Stimulated activated naive CD8-positive, alpha-beta T cell treated with anti-CD3 and anti-CD28 coated beads, Interleukin-15, amount 100 ng/mL, for 72 hours (primary cell): ENCODE data around the gene NRDC.
A peak's percentile ranks its signal among the peaks of the same experiment; 100 is the strongest.

Source experiments
- ATAC-seq: fragments of 150-1000 bp; cut with Tn5 transposase; 2 replicates; pipeline ENCODE4 v1.10.0; 2021; ENCODE audit warnings: mild to moderate bottlenecking, moderate library complexity
- DNase-seq, 2 donors: peaks; one replicate each; pipeline ENCODE4 v3.0.0; 2021 to 2022
- H3K27ac Mint-ChIP-seq, 2 donors: one replicate each; pipeline ENCODE4 v1.8.0; 2022; ENCODE audit warnings: mild to moderate bottlenecking in 2 of 2, mixed read lengths in 2 of 2, moderate library complexity in 2 of 2
- H3K27me3 Mint-ChIP-seq: one replicate; pipeline ENCODE4 v1.8.0; 2022; ENCODE audit warnings: mixed read lengths
- H3K4me1 Mint-ChIP-seq: one replicate; pipeline ENCODE4 v1.8.0; 2022; ENCODE audit warnings: mild to moderate bottlenecking, mixed read lengths
- H3K4me3 Mint-ChIP-seq, 2 donors: one replicate each; pipeline ENCODE4 v1.8.0; 2022; ENCODE audit warnings: mild to moderate bottlenecking in 2 of 2, mixed read lengths in 2 of 2, moderate library complexity in 1 of 2
- H3K9me3 Mint-ChIP-seq, 2 donors: one replicate each; pipeline ENCODE4 v1.8.0; 2022; ENCODE audit warnings: mixed read lengths in 2 of 2

Gene NRDC

DNA sequence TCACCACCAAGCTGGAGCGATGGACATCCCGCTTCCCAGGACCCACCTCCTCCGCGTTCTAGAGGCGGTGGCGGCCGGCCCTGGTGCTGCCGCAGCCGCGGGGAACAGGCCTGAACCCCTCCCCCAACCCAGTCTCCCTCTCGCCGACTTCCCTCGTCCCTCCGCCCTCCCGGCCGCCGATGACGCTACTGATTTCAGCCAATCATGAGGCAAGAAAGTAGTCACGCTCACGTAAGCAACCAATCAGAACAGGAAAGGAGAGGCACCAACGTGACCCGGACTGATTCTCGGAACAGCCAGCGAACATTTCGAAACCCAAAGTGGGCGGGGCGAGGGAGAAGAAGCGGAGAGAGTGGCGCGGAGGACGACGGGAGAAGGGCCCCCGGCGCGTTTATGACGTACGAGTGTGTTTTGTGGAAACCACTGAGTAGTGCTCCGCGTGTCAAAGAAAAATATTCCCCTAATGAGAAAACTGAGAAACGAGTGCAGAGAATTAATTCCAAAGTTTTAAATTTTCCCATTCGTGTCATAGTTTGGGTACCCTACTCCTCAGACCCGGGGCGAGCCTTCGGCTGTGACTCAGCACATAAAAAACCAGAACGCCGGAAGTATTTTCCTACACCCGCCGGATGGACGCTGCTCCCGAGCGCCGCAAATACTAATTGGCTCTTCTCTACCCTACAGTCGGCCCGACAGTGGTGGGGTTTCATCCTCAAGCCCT lies at the start of gene NRDC:
Gene NRDC, minus strand, starts transcription at position 112 of the 721 bp plus-strand sequence. CDS start 112 bp downstream, outside the sequence.
- H3K9me3 Mint-ChIP-seq = no peaks in the 10 kb centered on the region
- ATAC-seq = peak; percentile 96

GRCh38 chr1:51927029-51927428 lies 48.5 kb upstream of the NRDC start:
- H3K4me3 Mint-ChIP-seq = no peak overlapping the region
- no peaks in the 10 kb centered on the region for H3K27me3 Mint-ChIP-seq
- DNase-seq = no peak
- H3K9me3 Mint-ChIP-seq = no peaks in the 10 kb centered on the region
- no peak for ATAC-seq
- H3K4me1 Mint-ChIP-seq = no peaks in the 10 kb centered on the region
- H3K27ac Mint-ChIP-seq = no peak overlapping the region

More for the DNA sequence above, at the start of gene NRDC:
- peaks cover 15% of the 10 kb centered on the region for H3K4me1 Mint-ChIP-seq
- H3K27ac Mint-ChIP-seq = no peak within 1 kb of the TSS
- peaks cover 12% of the 10 kb centered on the region for H3K27me3 Mint-ChIP-seq
- H3K4me3 Mint-ChIP-seq = no peak within 1 kb of the TSS
- peak; percentile 98 to 100 for DNase-seq

DNA sequence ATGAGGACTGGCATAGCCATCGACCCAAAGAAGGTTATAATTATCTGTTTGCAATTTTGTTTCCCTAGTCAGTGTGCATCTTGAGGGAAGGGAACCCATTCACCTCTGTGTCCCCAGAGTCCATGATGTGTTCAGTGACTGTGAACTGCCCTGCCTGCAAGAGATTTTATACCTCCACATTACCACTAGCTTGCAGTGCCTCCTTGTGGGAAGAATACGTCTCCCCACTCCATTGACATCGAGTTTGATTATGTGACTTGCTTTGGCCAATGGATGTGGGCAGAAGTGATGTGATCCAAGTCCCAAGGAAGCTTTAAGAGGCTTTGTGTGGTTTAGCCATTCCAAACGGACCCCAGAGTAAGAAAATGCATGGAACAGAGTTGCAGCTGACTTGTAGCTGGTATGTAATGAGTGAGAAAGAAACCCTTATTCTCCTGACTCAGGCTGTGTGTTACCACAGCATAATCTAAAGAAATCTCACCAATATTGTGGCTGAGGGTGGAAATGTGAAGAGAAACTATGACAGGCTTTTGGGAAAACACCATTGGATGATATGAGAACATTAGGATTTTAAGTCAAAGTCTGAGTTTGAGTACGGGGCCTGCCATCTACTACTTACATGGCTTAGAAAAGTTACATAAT lies 47.8 kb upstream of the NRDC start:
- no peaks in the 10 kb centered on the region for H3K9me3 Mint-ChIP-seq

GRCh38 chr1:51924455-51924854 lies 45.9 kb upstream of the NRDC start:
- no peaks in the 10 kb centered on the region for H3K4me1 Mint-ChIP-seq
- H3K27ac Mint-ChIP-seq = no peak overlapping the region
- ATAC-seq (peak; percentile 64), DNase-seq (peak in 1 of 2 donors; percentile 15)
- H3K9me3 Mint-ChIP-seq = no peaks in the 10 kb centered on the region
- no peak overlapping the region for H3K4me3 Mint-ChIP-seq
- H3K27me3 Mint-ChIP-seq = peaks cover 5% of the 10 kb centered on the region

More for the DNA sequence above, 47.8 kb upstream of the NRDC start:
- Mint-ChIP-seq H3K27me3 (no peaks in the 10 kb centered on the region), H3K27ac (no peak overlapping the region), H3K4me3 (no peak overlapping the region), H3K4me1 (no peaks in the 10 kb centered on the region)
- DNase-seq = no peak
- ATAC-seq = no peak

DNA sequence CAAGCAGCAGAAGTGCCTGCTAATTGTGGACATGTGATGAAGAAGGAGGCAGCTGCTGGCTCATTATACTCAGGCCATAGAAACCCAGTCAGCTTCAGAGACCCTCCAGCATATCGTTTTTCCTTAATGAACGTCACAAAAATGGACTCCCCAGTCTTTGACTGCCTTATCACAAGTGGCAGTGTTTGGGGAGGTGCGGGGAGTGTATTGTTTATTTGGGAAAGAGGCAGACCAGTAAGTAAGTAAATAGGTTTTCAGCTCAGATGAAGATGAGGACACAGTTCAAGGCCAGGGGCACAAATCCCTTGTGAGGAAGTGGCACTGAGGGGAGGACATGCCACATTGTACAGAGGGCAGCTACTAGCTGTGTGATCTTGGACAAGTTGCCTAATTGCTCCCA lies 43.5 kb upstream of the NRDC start:
- Mint-ChIP-seq H3K9me3 (no peaks in the 10 kb centered on the region), H3K4me1 (no peaks in the 10 kb centered on the region), H3K27me3 (peaks cover 7% of the 10 kb centered on the region), H3K27ac (no peak overlapping the region), H3K4me3 (no peak overlapping the region)
- ATAC-seq (no peak), DNase-seq (no peak)

DNA sequence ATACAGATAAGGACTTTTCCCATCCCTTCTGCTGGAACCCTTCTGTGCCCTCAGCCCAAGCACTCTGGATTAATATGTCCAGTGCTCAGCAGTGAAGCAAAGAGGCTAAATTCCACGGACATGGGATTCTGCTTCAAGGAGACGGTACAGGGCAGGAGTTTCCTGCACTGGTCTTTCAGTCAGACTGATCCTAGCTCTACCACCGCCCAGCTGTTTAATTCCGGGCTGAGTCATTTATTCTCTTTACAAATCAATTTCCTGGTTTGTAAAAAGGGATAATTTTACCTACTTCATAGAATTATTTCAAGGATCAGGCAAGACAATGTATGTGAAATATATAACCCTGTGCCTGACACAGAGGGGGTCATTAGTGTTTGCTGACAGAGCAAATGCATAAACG lies 41.6 kb upstream of the NRDC start:
- no peak overlapping the region for H3K4me3 Mint-ChIP-seq
- peaks cover 7% of the 10 kb centered on the region for H3K27me3 Mint-ChIP-seq
- no peaks in the 10 kb centered on the region for H3K4me1 Mint-ChIP-seq
- DNase-seq (no peak), ATAC-seq (no peak)
- no peaks in the 10 kb centered on the region for H3K9me3 Mint-ChIP-seq
- no peak overlapping the region for H3K27ac Mint-ChIP-seq

- Mint-ChIP-seq H3K9me3 (no peaks in the 10 kb centered on the region), H3K4me1 (no peaks in the 10 kb centered on the region), H3K27ac (no peak overlapping the region), H3K4me3 (no peak overlapping the region), H3K27me3 (peaks cover 10% of the 10 kb centered on the region)
- DNase-seq = no peak
- no peak for ATAC-seq
These were observed 41.2 kb upstream of the NRDC start for GRCh38 chr1:51919684-51920083.

GRCh38 chr1:51916587-51917405 lies 38.3 kb upstream of the NRDC start:
- DNase-seq (no peak), ATAC-seq (no peak)
- no peak overlapping the region for H3K27ac Mint-ChIP-seq
- no peak overlapping the region for H3K4me3 Mint-ChIP-seq
- H3K4me1 Mint-ChIP-seq = no peaks in the 10 kb centered on the region
- H3K9me3 Mint-ChIP-seq = no peaks in the 10 kb centered on the region
- peaks cover 12% of the 10 kb centered on the region for H3K27me3 Mint-ChIP-seq

GRCh38 chr1:51915951-51916350 lies 37.4 kb upstream of the NRDC start:
- DNase-seq = no peak
- Mint-ChIP-seq H3K9me3 (no peaks in the 10 kb centered on the region), H3K27ac (no peak overlapping the region), H3K4me3 (no peak overlapping the region), H3K4me1 (no peaks in the 10 kb centered on the region), H3K27me3 (peaks cover 12% of the 10 kb centered on the region)
- ATAC-seq = no peak

DNA sequence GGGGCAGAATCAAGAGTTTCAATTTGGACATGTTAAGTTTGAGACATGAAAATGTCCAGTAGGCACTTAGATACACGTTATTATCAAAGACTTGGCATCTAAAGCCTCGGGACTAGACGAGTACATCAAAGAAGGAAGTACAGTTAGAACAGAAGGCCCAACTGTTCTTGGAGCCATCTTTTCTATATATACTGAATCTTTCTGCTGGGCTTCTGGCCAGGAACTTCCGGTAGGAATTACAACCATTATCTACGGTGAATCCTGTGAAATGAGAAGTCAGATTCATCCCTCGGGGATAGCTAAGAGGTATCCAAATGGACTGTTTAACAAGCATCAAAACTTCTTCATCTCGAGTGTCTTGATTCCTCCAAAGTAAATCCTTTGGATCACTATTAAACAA lies 34.4 kb upstream of the NRDC start:
- no peaks in the 10 kb centered on the region for H3K9me3 Mint-ChIP-seq

DNA sequence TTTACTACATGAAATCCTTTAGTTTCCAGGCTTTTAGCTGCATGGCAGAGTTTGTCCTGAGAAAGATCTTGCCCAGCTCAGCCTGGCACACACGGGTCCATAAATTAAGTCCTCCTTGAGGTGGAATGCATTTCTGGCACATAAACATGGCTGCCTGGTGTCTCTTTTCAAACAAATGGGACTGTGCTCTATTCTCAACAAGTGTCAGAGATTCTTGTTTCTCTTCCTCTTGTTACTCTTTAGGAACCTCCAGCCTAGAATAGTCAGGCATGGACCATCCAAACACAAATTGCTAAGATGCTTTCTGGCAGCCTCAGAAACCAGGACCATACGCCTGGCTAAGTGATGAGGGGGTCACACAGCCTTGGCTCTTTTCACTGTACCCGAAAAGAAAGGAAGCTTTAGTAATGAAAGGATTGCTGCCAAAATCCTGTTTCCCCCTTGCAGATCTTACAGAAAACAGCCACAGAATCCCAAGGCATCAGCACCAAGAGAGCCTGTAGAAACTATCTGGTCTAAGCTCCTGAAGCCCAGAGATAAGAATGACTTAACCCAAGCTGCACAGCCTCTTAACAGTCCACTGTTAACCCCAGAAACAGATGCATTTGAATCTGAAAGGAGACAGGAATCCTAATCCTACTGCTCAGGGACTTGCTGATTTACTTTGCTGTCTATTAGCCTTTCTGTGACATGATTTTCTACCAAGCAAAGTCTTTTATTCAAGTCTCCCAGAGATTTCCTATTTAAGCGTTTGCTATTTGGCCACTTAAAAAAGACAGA lies 31.9 kb upstream of the NRDC start:
- H3K27ac Mint-ChIP-seq = no peak overlapping the region
- peaks cover 0 to 7% of the 10 kb centered on the region in 2 donors for H3K9me3 Mint-ChIP-seq
- H3K4me1 Mint-ChIP-seq = peaks cover 8% of the 10 kb centered on the region
- peaks cover 6% of the 10 kb centered on the region for H3K27me3 Mint-ChIP-seq
- DNase-seq (no peak), ATAC-seq (no peak)
- no peak overlapping the region for H3K4me3 Mint-ChIP-seq

More for the DNA sequence above, 34.4 kb upstream of the NRDC start:
- no peak for DNase-seq
- H3K4me3 Mint-ChIP-seq = no peak overlapping the region
- H3K4me1 Mint-ChIP-seq = no peaks in the 10 kb centered on the region
- no peak overlapping the region for H3K27ac Mint-ChIP-seq
- H3K27me3 Mint-ChIP-seq = peaks cover 6% of the 10 kb centered on the region
- ATAC-seq = no peak

GRCh38 chr1:51908499-51908898 lies 30.0 kb upstream of the NRDC start:
- ATAC-seq (no peak), DNase-seq (no peak)
- H3K9me3 Mint-ChIP-seq = peaks cover 0 to 7% of the 10 kb centered on the region in 2 donors
- H3K27me3 Mint-ChIP-seq = no peaks in the 10 kb centered on the region
- H3K4me1 Mint-ChIP-seq = peaks cover 8% of the 10 kb centered on the region
- H3K27ac Mint-ChIP-seq = no peak overlapping the region
- no peak overlapping the region for H3K4me3 Mint-ChIP-seq

GRCh38 chr1:51907079-51907702 lies 28.7 kb upstream of the NRDC start:
- Mint-ChIP-seq H3K27me3 (no peaks in the 10 kb centered on the region), H3K9me3 (peaks cover 0 to 7% of the 10 kb centered on the region in 2 donors), H3K4me1 (peaks cover 8% of the 10 kb centered on the region), H3K4me3 (no peak overlapping the region), H3K27ac (no peak overlapping the region)
- ATAC-seq (no peak), DNase-seq (no peak)

GRCh38 chr1:51906306-51907078 lies 28.0 kb upstream of the NRDC start:
- Mint-ChIP-seq H3K9me3 (peaks cover 0 to 7% of the 10 kb centered on the region in 2 donors), H3K27me3 (peaks cover under 1% of the 10 kb centered on the region), H3K4me1 (peaks cover 8% of the 10 kb centered on the region), H3K4me3 (no peak overlapping the region), H3K27ac (peak overlapping the region; percentile 55 to 68)
- DNase-seq (no peak), ATAC-seq (no peak)
